ENCODE measurements around the gene SUCNR1. TPM values are rescaled to one million over a fixed set of nuclear protein-coding genes. Genes with fewer than 3 reads are reported as not detected.

SUCNR1 gene
- total RNA-seq, 1 experiment from 2014 or later: not detected

DNA sequence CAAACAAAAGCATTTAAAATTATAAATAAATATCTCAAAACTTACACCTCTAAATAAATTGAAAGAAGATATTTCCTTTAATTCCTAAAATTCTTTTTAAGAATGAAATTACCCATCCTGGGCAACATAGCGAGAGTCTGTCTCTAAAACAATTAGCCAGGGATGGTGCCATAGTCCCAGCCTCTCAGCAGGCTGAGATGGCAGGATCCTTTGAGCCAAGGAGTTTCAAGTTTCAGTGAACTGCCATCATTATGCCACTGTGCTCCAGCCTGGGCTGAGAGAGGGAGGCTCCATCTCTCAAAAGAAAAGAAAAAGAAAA, 34.2 kb upstream of the SUCNR1 start:
- no peak overlapping the region for H3K27ac ChIP-seq
- H4K20me1 ChIP-seq (ENCODE audit: insufficient read depth): no peaks in the 10 kb centered on the region
- H3K4me3 ChIP-seq: no peak overlapping the region
- no peaks in the 10 kb centered on the region for H3K79me2 ChIP-seq (ENCODE audit: low read depth)
- H2AFZ ChIP-seq: no peak overlapping the region
- no peaks in the 10 kb centered on the region for H3K36me3 ChIP-seq (ENCODE audit: low read depth)
- no peak for DNase-seq
- ChIA-PET CTCF (interaction anchor here (0.5 kb wide), 1 partner anchor 217 kb away, joined by 4 read pairs; no protein-coding TSS in a partner anchor), POLR2A (ENCODE audit: unreplicated experiment) (interaction anchor here (0.8 kb wide), 1 partner anchor 165 kb away, joined by 3 read pairs; no protein-coding TSS in a partner anchor)
- intact Hi-C loops (cut with micrococcal nuclease; ENCODE audit: unreplicated experiment): loop anchor here (1.0 to 10.0 kb wide), 10 partner anchors 80 to 733 kb away; no protein-coding TSS in a partner anchor
- no peaks in the 10 kb centered on the region; the same call in 1 of the 2 replicates for H3K9me2 ChIP-seq (ENCODE audit: insufficient read depth)
- BruUV-seq (replicated peaks): no TSS peak
- no peaks in the 10 kb centered on the region for H3K27me3 ChIP-seq (ENCODE audit: insufficient read depth, low read depth)
- no peaks in the 10 kb centered on the region for H3K9me3 ChIP-seq (ENCODE audit: insufficient read depth, low read depth)
- no peak overlapping the region for H3K4me2 ChIP-seq
- H3K4me1 ChIP-seq (replicated peaks; ENCODE audit: insufficient read depth): peaks cover 16% of the 10 kb centered on the region
- peaks cover 13% of the 10 kb centered on the region; the same call in 1 of the 2 replicates for H3F3A ChIP-seq (ENCODE audit: insufficient read depth, low read depth)
- TF ChIP-seq EZH2 (IDR thresholded peaks at IDR 0.05; ENCODE audit: low read depth): no peak
- TF ChIP-seq, protein P1, sequence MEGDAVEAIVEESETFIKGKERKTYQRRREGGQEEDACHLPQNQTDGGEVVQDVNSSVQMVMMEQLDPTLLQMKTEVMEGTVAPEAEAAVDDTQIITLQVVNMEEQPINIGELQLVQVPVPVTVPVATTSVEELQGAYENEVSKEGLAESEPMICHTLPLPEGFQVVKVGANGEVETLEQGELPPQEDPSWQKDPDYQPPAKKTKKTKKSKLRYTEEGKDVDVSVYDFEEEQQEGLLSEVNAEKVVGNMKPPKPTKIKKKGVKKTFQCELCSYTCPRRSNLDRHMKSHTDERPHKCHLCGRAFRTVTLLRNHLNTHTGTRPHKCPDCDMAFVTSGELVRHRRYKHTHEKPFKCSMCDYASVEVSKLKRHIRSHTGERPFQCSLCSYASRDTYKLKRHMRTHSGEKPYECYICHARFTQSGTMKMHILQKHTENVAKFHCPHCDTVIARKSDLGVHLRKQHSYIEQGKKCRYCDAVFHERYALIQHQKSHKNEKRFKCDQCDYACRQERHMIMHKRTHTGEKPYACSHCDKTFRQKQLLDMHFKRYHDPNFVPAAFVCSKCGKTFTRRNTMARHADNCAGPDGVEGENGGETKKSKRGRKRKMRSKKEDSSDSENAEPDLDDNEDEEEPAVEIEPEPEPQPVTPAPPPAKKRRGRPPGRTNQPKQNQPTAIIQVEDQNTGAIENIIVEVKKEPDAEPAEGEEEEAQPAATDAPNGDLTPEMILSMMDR (conservative IDR thresholded peaks at IDR 0.05): peak; percentile 35; the same call in 1 of the 2 replicates

DNA sequence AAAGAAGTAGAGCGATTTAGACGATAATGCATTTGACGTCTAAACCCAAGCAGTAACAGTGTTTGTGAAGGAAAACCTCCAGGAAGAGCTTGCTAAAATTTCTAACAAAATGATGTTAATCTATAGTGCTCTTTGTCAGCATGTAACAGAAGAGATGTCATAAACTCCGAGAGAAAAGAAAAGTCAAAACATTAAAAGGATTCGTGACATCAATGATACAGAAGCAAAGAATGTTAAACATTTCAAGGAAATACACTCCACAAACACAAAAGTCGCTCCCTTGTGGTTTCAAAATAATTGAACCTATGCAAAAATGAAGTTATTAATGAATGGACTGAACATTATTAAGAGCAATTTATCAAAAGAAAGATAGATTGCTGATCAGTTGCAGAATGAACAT, 31.6 kb upstream of the SUCNR1 start:
- H3K9me3 ChIP-seq (ENCODE audit: insufficient read depth, low read depth): no peaks in the 10 kb centered on the region
- no peaks in the 10 kb centered on the region; the same call in 1 of the 2 replicates for H3K9me2 ChIP-seq (ENCODE audit: insufficient read depth)
- no TSS peak for BruUV-seq (replicated peaks)
- no peaks in the 10 kb centered on the region for H3K27me3 ChIP-seq (ENCODE audit: insufficient read depth, low read depth)
- intact Hi-C loops (cut with micrococcal nuclease; ENCODE audit: unreplicated experiment): loop anchor here (1.0 kb wide), 1 partner anchor 184 kb away; no protein-coding TSS in a partner anchor
- no peak overlapping the region for H3K4me2 ChIP-seq
- no peaks in the 10 kb centered on the region for H4K20me1 ChIP-seq (ENCODE audit: insufficient read depth)
- H3K79me2 ChIP-seq (ENCODE audit: low read depth): no peaks in the 10 kb centered on the region
- H3K4me1 ChIP-seq (replicated peaks; ENCODE audit: insufficient read depth): peaks cover 12% of the 10 kb centered on the region
- TF ChIP-seq EZH2 (IDR thresholded peaks at IDR 0.05; ENCODE audit: low read depth): no peak
- TF ChIP-seq, protein P1 (conservative IDR thresholded peaks at IDR 0.05): no peak
- no peak overlapping the region for H2AFZ ChIP-seq
- H3F3A ChIP-seq (ENCODE audit: insufficient read depth, low read depth): peaks cover 11% of the 10 kb centered on the region; the same call in 1 of the 2 replicates
- CTCF ChIA-PET: interaction anchor here (0.6 to 1.0 kb wide), 3 partner anchors 117 to 403 kb away, joined by 3 to 6 read pairs (median 3); no protein-coding TSS in a partner anchor
- POLR2A ChIA-PET (ENCODE audit: unreplicated experiment): no interaction called here
- H3K27ac ChIP-seq: no peak overlapping the region
- no peak overlapping the region for H3K4me3 ChIP-seq
- no peaks in the 10 kb centered on the region for H3K36me3 ChIP-seq (ENCODE audit: low read depth)
- DNase-seq: no peak

DNA sequence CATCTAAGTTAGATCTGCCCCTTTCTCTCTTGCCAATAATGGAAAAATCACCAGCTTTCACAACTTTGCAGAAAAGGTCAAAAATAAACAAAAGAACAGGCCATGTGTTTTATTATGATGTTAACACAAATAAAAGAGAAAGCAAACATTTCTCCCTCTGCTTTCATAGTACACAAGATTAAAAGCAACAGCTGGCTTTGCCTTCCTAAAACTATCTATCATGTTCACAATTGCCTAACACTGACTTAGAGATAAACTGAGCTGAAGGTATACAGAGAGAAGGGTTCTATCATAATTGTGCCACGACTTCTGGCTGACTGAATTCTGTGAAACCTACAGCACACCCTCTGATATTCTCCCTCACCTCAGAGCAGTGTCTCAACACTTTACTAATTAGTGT, 30.2 kb upstream of the SUCNR1 start:
- no peak for DNase-seq
- H3K4me1 ChIP-seq (replicated peaks; ENCODE audit: insufficient read depth): no peaks in the 10 kb centered on the region
- intact Hi-C loops (cut with micrococcal nuclease; ENCODE audit: unreplicated experiment): no loop called here
- BruUV-seq (replicated peaks): no TSS peak
- H3K36me3 ChIP-seq (ENCODE audit: low read depth): no peaks in the 10 kb centered on the region
- H3K27ac ChIP-seq: no peak overlapping the region
- no peaks in the 10 kb centered on the region for H3K9me3 ChIP-seq (ENCODE audit: insufficient read depth, low read depth)
- CTCF ChIA-PET: no interaction called here
- H3K9me2 ChIP-seq (ENCODE audit: insufficient read depth): no peaks in the 10 kb centered on the region; the same call in 1 of the 2 replicates
- POLR2A ChIA-PET (ENCODE audit: unreplicated experiment): no interaction called here
- H3K4me3 ChIP-seq: no peak overlapping the region
- H2AFZ ChIP-seq: no peak overlapping the region
- 0 out of 2 replicates have a peak overlapping the region, but pooled peaks have one; percentile 4 for H3K4me2 ChIP-seq
- H4K20me1 ChIP-seq (ENCODE audit: insufficient read depth): no peaks in the 10 kb centered on the region
- H3F3A ChIP-seq (ENCODE audit: insufficient read depth, low read depth): no peaks in the 10 kb centered on the region
- TF ChIP-seq, protein P1 (conservative IDR thresholded peaks at IDR 0.05): no peak
- TF ChIP-seq EZH2 (IDR thresholded peaks at IDR 0.05; ENCODE audit: low read depth): no peak
- H3K27me3 ChIP-seq (ENCODE audit: insufficient read depth, low read depth): no peaks in the 10 kb centered on the region
- H3K79me2 ChIP-seq (ENCODE audit: low read depth): no peaks in the 10 kb centered on the region
